GM21447 (cell line): ENCODE results near the gene WAC.
"Not testable (repeated sequence)": the region's sequence is repeated elsewhere in the genome, so short reads cannot be mapped to it uniquely, and the experiment has no call there.

Experiments used
- ATAC-seq: cut with Tn5 transposase; IDR thresholded peaks from one replicate; pipeline ENCODE4 v1.9.1; 2021; ENCODE audit not compliant: unreplicated experiment

The WAC gene

GRCh38 chr10:28604567-28605536, 71.9 kb downstream of the WAC start:
- ATAC-seq = no peak

DNA sequence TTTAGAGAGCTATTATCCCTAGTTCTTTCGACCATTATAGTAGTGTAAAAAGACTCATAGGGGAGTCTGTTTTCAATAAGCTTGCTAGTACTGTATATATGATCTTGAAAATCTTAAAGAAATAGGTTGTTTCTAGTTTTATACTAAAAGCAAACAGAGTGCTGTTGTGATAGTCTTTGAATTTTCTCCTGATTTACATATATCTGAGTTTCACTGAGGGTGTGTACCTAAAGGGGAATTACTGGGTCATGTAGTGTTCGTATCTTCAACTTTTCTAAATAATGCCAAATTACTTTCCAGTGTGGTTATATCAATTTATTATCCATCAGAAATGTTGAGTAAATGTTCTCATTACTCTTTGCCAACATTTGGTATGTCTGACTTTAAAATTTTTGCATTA, 73.7 kb downstream of the WAC start:
- ATAC-seq = no peak

GRCh38 chr10:28609636-28610035, 76.7 kb downstream of the WAC start:
- not testable (repeated sequence) for ATAC-seq

DNA sequence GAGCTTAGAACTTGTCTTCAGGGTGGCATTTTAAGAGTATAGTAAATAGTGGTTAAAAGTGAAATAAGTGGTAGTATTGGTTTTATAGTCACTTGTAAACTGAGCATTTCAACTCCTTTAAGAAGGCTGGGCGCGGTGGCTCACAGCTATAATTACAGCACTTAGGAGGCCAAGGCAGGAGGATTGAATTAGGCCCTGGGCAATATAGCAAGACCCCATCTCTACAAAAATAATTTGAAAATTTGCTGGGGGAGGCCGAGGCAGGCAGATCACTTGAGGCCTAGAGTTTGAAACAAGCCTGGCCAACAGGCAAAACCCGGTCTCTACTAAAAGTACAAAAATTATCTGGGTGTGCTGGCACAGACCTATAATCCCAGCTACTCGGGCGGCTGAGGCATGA, 80.0 kb downstream of the WAC start:
- ATAC-seq = no peak

DNA sequence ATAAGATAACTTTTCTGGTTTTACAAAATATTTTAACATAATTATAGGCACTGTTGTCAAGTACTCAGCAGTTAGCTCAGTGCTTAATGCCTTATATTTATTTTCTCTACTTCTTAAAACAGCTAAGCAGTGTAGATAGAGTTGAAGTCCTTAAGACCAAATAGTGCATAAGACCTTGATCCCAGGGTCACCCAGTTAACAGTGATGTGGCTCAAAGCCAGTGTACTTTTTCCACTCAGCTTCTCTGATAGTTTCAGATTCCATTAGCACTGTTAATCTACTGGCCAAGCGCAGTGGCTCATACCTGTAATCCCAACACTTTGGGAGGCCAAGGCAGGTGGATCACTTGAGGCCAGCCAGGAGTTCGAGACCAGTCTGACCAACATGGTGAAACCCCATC, 83.6 kb downstream of the WAC start:
- ATAC-seq = no peak

GRCh38 chr10:28619455-28619854, 86.5 kb downstream of the WAC start:
- ATAC-seq = no peak

DNA sequence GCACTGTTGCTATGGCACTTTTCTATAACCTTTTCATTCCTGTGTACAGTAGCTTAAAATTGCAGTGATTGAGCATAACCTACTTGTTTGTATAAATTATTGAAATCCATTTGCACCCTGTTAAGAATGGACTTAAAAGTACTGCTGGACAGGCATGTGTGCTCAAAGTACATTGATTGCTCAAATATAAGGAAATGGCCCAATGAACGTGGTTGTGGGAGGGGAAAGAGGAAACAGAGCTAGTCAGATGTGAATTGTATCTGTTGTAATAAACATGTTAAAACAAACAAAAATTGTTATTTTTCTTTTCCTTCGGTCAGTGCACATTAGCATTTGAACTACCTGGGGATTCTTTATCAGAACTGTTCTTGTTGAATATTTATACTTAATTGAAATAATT, 87.3 kb downstream of the WAC start:
- no peak for ATAC-seq

DNA sequence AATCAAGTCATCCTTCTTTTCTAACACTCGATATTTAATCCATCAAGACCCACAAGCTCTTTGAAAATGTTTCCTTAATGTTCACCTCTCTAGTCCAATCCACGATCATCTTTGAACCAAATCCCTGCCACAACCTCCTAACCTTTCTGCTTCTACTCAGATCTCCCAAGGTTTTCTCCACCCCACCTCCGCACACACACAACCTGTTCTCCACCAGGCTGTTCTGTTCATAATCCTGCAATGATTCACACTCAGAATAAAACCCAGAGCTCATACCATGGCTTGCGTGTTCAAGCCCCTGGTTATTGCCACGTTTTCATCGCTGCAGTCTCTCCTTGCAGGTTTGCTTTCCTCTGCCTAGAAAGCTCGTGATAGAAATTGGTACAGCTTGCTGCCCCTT, 90.6 kb downstream of the WAC start:
- no peak for ATAC-seq

- peak; percentile 42 for ATAC-seq
Measured at GRCh38 chr10:28624351-28624750, 91.4 kb downstream of the WAC start.

GRCh38 chr10:28627102-28627501, 94.2 kb downstream of the WAC start:
- ATAC-seq = no peak

GRCh38 chr10:28628184-28628893, 95.4 kb downstream of the WAC start:
- ATAC-seq = peak; percentile 75

DNA sequence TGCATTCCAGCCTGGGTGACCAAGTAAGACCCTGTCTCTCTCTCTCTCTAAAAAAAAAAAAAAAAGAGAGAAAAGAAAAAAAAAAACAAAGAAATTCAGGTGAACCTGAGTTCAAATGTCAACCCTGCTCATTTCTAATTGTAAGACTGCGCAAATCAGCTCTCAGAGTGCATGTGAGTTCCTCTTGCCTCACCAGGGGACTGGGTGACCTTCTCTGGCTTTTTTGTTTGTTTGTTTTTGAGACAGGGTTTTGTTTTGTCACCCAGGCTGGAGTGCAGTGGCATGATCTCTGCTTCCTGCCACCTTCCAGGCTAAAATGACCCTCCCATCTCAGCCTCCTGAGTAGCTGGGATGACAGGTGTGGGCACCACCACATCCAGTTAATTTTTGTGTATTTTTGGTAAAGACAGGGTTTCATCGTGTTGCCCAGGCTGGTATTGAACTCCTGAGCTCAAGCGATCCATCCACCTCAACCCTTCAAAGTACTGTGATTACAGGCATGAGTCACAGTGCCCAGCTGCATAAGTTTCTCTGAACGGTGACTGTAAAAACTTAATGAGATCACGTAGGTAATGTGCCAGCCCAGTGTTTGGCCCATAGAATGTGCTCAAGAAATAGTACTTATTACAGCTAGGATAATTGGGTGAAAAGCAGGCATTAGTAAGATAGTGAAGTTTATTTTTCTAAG, 99.1 kb downstream of the WAC start:
- ATAC-seq = no peak

DNA sequence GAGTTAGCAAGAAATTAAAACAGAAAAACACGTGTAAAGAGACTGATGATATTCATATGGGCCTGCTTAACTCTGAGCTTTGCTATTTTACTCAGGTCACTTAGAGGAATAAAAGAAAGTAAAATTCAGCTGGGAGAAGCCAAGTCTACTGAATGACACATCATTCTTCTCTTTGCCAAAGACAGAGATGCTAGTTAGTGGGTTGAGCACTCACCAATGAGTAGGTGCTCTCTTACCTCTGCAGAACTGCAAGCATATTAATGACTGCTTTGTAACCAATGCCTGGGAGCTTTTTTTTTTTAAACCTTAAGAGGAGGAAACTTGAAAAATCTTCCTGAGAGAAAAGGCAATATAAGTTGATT, 99.6 kb downstream of the WAC start:
- no peak for ATAC-seq

DNA sequence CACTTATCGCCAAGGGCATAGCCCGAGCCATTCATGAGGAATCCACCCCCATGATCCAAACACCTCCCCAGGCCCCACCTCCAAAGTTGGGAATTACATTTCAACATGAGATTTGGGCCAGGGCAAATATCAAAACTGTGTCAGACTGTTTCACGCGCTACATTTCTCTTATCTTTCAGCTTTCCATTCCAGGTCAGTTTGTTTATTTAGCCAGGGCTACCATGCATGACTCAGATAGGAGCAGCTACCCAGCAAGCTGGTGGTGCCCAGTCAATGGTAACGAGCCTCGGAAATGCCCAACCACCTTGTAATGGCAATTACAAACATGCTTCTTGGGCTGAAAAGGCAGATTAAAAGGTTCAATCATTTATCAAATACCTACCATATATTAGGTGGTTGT, 100.8 kb downstream of the WAC start:
- ATAC-seq = no peak

DNA sequence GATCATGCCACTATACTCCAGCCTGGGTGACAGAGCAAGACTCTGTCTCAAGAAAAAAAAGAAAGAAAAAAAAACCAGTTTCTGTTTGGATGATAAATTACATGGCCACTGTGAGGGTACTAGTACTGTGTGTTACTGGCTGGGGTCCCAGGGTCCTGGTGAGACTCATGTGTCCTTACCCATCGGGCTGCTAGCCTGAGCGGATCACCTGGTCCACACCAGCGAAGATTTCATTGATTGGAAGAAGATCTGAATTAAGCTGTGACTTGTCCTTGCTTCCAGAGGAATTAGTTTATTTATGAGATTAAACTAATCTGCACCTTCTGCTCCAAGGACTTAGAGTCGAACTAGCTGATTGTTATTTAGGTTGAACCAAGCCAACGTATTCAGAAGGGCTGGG, 104.4 kb downstream of the WAC start:
- ATAC-seq = no peak

GRCh38 chr10:28638392-28638791, 105.5 kb downstream of the WAC start:
- no peak for ATAC-seq

DNA sequence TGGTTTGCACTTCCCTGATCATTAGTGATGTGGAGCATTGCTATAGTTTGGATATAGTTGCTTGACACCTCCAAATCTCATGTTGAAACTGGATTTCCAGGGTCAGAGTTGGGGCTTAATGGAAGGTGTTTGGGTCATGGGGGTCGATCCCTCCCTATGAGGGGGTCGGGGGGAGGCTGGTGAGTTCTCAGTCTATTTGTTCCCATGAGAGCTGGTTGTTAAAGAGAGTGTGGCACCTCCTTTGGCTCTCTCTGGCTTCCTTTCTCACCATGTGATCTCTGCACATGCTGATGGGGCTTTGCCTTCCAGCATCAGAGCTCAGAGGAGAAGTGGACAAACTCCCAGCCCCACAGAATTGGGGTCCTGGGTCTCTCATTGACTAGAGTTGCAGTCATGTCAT, 107.6 kb downstream of the WAC start:
- ATAC-seq = no peak

DNA sequence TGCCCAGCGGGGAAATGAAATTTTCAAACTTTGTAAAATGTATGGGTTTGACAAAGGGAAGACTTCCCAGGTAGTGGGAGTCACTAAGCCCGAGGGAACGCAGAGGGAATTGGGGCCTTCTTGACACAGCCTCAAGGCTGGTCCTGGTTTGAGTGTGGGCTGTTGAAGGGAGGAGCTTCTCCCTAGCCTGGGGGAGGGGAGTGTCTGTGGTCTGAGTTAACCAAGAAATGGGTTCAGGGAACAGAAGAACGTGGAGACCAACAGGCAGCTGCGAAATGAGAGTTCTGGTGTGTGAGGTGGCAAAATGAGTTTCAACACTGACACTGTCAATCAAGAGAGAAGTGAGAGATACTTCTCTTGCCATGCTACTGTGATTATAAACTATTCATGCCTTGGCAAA, 111.7 kb downstream of the WAC start:
- ATAC-seq = no peak

GRCh38 chr10:28652106-28652505, 119.2 kb downstream of the WAC start:
- no peak for ATAC-seq

DNA sequence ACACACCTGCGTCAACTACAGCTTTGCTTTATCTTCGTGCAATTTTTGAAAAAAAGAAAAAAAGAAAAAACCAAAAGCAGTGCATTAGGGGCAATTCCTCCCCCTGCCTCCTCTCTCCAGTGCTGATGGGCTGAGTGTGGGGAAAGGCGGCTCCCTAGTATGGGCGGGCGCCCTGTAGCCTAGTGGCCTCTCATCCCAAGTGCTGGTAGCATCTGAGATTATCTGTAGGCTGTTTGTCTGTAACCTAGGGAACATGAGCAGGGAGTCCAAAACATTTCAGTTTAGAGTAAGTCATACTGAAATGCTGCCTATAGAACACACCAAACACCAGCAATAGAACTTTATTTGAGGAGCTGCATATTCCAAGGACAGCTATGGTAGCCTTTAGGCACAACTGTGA, 119.8 kb downstream of the WAC start:
- ATAC-seq = no peak

GRCh38 chr10:28658824-28659223, 125.9 kb downstream of the WAC start:
- not testable (repeated sequence) for ATAC-seq

DNA sequence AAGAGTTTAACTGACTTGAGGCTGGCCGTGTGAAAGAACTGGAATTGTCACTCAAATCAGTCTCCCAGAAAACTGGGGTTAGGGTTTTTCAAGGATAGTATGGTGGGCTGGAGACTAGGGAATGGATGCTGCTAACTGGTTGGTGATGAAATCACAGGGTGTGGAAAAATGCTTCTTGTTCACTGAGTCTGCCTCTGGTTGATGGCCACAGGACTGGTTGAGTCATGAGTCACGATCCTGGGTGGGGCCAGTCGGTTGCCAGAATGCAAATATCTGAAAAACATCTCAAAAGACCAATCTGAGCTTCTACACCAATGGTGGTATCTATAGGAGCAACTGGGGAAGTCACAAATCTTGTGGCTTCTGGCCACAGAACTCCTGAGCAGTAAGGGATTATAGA, 128.1 kb downstream of the WAC start:
- no peak for ATAC-seq
